Stimulated activated CD8-positive, alpha-beta memory T cell treated with anti-CD3 and anti-CD28 coated beads, Interleukin-4, amount 100 ng/mL, for 4 hours (primary cell): ENCODE results near the gene GRAP.
A peak's percentile ranks its signal among the peaks of the same experiment; 100 is the strongest.

Experiments
- DNase-seq, 2 donors: peaks; one replicate each; pipeline ENCODE4 v3.0.0-alpha.2; 2020; ENCODE audit warnings: low read depth in 2 of 2, low spot score in 1 of 2

The GRAP gene

DNA sequence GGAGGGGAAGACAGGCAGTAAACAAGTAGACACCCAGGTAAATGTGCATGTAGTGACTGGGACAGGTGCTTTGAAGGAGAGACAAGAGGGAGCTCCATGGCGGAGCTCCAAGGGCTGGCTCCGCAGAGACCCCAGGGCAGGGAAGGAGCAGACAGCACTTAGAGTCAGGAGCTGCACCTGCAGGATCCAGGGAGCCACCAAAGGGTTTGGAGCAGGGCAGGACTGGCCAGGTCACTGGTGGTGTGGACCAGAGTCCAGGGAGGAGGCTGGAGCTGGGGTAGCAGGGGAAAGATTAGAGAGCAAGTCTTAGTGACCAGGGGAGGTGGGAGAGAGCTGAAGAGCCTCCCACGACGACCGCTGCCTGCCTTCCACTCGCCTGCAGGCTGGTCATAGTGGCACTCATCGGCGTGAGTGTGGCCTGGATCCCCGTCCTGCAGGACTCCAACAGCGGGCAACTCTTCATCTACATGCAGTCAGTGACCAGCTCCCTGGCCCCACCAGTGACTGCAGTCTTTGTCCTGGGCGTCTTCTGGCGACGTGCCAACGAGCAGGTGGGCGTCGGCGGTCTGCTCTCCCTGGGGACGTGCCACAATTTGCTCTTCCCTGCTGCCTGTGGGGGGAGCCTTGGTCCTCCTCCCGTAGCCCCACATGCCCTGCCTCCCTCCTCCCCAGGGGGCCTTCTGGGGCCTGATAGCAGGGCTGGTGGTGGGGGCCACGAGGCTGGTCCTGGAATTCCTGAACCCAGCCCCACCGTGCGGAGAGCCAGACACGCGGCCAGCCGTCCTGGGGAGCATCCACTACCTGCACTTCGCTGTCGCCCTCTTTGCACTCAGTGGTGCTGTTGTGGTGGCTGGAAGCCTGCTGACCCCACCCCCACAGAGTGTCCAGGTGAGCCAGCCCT, 27.5 kb downstream of the GRAP start:
- DNase-seq, result no peak

DNA sequence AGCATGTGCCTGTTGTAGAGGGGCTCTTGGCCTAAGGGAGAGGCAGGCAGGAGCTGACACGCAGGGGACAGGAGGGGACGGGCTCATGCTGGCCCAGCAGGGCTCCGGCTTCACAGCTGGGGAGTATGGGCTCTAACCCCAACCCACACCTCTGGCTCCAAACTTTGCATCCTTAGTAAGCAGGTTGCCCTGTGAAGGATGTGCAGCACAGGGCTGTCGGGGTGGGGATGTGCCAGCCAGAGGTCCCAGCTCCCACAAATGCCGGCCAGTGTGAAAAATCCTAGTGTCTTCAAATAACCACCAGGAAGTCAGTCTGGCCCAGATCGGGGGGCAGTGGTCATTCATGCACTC, 28.2 kb downstream of the GRAP start:
- no peak for DNase-seq

DNA sequence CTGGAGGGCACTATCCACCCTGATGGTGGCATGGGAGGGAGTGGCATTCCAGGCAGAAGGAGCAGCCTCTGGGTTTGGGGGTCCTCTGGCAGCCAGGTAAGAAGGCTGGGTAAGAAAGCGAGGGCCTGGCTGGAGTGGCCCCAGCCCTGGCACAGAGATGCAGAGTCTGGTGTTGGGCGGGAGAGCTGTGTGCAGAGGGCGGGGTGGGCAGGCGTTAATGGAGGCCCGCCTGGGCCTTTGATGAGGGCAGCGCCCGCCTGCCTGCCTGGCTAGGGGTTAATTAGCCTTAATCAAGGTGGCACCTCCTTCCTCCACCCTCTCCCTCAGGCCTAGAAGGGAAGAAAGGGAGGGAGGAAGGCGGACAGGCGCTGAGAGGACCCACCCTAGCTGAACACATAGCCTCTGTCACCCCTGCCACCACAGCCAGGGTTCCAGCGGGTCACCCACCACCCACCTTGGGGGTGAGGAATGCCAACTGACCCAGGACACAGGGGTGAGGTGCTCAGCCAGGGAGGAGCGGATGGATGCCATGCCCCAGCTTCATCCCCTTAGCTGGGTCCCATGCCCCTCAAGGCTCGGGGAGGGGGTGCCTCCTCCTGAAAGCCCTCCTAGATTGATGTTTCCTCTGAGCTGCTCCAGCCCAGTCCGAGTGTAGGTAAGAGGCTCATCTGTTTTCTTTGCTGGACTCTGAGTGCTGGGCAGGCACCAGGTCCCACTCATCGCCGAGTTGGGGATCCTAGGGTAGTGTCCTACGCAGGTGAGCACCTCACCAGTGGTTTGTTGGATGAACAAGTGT, 28.8 kb downstream of the GRAP start:
- DNase-seq, result no peak

DNA sequence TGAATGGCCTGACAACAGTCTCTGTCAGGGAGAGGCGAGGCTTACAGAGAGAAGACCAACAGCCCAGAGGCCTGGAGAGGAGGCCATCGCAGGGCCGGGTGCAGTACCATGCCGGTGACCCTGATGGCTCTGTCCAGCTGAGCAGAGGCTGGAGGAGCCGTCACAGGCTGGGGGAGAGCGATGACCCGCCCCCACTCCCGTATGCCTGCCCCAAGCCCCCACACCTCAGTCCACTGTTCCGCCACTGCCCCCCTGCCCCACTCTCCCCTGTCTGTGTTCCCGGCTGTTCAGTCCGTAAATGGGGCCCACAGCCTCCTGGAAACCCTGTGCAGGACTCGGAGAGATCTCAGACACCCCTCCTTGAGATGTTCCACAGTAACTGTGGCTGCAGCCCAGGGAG, 29.4 kb downstream of the GRAP start:
- no peak for DNase-seq

DNA sequence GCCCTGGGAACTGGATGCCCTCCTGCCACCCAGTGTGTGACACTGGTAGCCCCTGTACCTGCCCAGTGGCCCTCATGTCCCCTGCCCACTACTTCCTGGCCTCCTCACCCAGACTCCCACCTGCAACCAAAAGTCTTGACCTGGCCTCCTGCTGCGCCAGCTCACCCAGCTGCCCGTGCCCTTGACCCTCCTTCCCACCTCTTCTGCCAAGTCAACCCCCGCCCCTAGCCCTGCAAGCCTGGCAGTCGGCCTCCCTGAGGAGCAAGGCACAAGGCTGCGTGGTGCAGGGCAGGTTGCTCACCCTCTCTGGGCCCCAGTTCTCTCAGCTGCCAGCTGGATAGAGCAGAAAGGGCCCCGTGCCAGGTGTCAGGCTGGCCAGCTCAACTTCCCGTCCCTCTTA, 29.9 kb downstream of the GRAP start:
- no peak for DNase-seq

DNA sequence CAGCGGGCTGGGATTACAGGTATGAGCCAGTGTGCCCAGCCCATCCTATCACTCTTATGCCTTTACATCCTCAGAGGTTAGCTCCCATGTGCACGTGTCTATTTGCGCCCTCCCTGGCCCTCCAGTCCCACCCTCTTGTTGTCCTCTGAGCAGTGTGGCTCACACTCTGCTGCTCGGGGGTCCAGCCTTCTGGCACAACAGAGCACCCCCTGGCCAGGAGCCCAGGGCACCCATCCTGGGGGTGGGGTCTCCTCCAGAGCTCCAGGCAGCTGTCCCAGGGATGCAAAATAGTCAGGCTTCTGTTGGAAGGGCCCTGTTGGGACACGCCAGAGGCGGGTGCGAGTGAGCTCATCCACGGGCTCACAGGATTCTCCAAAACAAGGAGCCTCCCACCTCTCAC, 30.5 kb downstream of the GRAP start:
- no peak for DNase-seq

DNA sequence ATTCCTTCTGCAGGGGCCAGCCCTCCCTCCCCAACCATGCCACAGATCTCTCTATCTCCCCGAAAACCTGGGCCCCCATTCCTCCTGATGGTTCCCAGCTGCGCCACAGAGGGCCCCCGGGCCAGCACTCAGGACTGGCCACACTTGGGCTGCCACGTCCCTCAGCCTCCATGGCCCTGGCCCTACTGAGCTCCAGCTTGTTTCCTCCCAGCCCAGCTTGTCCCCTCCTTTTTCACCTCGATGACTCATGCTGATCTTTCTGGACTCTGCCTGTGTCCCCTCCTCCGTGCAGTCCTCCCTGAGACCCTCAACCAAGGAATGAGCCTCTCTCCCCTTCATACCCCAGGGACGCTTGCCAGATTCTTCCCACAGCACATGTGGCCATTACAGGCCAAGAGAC, 31.3 kb downstream of the GRAP start:
- no peak for DNase-seq

DNA sequence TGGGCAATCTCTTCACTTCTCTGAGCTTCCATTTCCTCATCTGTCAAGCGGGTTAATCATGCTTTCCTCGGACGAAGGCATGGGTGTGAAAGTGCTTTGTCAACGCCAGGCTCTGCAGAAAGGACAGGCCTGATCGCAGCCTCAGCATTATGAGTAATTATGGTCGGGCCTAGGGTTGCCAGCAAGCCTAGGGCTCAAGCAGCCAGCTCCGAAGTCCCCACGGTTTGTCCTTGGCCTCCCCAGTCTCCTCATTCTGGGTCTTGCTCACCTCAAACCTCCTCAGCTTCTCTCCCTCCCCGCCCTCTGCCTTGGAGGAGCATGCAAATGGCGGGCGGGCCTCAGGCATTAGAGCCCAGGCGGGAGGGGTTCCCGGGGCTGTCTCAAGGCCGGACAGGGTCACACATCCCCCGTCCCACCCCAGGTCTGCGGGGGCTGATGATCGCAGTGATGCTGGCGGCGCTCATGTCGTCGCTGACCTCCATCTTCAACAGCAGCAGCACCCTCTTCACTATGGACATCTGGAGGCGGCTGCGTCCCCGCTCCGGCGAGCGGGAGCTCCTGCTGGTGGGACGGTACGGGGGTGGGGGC, 32.0 kb downstream of the GRAP start:
- no peak for DNase-seq

DNA sequence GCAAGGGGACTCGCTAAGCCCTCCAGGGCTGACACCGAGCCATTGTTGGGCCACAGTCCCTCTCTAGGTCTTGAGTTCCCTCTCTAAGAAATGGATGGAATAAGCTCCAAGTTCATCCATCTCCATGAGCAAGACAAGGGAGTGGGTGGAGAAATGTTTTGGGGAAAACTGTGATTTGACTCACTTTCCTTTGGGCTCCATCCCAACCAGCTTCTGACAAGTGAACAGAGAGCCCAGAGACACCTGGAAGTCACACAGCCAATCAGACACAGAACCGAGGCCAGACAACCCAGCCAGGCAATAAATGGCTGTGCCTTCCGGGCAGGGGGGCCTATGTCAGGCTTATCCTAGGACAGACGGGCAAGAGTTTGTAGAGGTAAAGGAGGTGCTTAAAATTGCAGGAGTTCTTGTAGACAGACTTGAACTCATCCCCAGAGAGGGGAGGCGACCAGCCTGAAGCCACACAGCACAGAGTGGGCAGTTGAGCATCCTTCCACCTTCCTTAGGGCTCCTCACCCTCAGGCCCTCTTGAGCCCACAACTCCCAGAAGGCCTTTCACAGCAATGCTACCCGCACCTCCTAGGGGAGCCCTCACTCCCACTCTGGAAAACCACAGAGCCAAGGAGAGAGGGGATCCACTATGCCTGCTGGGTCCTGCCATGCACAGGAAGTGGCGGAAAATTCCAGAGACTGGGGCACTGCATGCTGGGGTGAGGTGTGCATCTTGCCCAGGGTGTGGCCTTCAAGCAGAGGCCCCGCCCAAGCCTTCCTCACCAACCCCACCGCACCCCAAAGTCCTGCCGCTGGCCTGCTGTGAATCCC, 32.7 kb downstream of the GRAP start:
- no peak for DNase-seq

DNA sequence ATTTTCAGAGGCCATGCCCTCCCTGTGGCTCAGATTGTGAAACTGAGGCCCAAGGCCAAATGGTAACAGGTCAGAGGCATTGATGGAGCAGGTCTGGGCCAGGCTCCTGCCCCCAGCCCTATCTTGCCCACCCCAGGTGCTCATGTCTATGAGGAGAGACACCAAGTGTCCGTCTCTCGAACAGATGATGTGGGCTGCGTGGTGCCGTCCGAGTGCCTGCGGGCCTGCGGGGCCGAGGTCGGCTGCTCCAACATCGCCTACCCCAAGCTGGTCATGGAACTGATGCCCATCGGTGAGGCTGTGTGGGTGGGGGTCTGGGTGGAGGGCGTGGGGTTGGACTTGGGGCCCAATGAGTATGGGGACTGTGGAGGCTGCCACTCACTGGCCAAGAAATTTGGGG, 33.5 kb downstream of the GRAP start:
- DNase-seq, result no peak

DNA sequence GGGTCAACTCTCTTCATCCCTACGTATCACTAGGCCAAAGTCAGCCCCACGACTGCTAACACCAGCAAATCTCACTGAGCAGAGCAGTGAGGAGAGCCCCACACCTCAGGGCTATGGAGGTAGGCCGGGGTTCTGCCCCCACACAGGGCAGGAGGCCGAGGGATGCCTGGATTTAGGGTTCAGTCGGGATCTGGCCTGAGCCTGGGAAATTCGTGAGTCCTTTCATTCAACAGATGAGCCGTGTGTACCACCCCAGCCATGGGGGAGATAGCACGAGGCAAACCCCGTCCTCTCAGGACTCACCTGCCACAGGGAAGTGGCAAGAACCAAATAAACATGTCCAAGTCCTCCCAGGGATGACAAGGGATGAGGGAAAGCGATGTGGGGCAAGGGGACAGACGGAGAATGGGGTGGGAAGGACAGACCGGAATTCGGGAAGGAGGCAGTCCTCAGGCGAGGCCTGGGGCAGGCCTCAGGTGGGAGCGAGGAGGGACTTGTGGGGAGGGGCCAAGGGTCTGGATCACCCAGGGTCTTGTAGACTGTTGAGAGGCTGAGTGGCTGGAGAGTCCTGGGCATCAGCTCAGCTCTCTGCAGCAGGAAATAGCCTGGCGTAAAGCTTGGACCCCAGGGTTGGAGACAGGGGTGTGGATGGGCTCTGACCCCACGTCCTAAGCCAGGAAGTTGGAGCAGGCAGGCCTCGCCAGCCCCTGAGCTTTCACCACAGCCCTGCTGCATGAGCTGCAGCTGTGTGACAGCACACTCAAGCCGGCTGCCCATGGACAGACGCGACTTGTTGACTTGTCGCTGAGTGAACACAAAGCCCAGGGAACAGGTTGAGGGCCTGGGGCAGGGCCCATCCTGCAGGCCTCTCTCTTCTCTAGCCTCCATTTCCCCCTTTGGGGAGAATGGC, 34.3 kb downstream of the GRAP start:
- no peak for DNase-seq

DNA sequence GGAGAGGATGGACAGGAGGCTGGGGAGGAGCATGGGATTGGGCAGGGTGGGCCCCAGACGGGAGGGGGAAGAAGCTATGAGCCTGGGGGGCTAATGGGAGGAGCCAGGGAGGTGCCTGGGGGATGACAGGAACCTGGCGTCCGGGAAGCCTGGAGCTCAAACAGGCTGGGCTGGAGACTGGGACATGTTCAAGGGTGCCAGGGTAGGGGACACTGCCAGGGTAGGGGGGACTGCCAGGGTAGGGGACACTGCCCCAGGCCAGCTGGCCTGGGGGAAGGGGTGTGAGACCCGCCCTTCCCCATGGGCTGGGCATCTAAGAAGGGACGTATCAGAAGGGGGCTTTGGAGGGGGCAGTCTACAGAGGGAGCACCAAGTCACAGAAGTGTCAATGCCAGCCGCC, 35.2 kb downstream of the GRAP start:
- no peak for DNase-seq

DNA sequence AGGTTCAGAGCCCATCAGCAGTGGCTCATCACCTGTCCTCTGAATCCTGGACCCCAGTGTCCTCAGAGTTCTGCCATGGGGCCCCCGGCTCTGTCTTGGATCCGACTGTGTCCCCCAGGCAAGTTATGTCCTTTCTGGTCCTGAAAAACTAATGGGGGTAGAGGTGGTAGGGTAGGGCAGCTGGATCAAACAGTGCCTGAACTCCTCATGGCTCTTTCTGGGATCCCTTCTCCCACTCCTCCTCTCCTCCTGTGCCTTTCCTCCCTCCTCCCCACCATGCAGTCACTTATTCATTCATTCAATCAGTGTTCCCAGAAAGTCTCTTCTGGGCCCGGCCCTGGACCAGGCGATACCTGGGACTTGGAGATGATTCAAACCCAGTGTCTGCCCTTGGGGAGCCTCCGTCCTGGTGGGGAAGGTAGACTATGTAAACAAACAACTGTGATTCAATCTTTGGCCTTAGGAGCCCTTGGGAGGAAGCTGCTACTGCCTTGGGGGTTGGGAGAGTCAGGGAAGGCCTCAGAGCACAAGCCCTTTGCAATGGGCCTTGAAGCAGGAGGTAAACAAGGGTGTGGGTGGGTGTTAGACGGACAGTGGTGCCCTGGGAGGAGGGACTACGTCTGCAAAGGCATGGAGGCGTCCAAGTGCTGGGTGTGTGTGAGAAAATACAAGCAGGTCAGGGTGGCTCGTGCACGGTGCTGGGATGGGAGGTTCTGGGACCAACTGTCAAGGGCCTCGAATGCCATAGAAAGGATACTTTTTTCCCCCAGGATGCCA, 35.8 kb downstream of the GRAP start:
- DNase-seq, result no peak

DNA sequence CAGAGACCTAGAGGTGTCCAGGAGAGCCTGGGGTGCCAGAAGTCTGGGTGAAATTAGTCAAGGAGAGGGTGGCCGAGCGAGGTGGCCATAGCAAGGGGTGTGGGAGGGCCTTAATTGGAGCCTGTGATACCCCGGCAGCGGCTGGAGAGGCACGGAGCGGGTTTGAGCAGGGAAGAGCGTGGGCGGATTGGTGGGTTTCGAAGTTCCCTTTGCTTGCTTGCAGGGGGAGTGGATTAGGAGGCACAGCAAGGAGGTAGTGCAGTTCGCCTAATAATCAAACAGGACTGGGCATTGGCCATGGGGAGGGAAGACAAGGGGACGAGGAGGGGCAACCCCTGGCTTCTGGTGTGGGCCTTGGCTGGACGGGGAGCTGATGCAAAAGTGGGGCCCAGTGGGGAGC, 36.8 kb downstream of the GRAP start:
- no peak for DNase-seq

DNA sequence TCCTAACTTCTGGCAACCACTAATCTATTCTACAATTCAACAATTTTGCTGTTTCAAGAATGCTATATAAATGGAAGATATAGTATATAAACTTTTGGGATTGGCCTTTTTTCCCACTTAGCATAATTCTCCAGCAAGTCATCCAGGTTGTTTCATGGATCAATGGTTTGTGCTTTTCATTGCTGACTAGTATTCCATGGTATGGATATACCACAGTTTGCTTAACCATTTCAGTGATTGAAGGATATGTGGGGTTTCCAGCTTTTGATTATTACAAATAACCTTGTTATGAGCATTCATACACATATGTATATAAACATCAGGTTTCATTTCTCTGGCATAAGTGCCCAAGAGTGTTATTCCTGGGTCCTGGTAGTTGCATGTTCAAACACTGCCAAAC, 40.1 kb downstream of the GRAP start:
- no peak for DNase-seq

DNA sequence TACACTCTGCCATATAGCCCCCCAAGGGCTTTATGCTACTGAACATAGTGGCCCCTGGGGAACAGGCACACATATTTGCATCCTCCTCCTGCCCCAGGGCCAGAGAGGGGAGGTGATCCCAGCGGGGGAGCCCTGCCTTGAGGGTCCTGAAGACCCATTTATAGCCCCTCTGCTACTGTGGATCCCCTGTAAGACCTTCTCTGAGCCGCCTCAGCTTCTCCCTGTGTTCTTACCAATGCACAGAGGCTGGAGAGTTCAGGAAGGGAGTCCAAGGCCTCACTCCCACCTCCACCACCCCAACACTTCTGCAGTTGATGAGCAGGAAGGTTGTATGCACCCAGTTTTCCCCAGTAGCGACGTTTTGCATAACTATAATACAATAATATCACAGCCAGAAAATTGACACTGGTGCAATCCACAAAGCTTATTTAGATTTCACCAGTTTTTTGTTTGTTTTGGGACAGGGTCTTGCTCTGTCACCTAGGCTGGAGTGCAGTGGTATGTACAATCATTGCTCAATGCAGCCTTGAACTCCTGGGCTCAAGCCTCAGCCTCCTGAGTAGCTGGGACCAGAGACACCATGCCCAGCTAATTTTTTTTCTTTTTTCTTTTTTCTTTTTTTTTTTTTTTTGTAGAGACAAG, 40.8 kb downstream of the GRAP start:
- no peak for DNase-seq

DNA sequence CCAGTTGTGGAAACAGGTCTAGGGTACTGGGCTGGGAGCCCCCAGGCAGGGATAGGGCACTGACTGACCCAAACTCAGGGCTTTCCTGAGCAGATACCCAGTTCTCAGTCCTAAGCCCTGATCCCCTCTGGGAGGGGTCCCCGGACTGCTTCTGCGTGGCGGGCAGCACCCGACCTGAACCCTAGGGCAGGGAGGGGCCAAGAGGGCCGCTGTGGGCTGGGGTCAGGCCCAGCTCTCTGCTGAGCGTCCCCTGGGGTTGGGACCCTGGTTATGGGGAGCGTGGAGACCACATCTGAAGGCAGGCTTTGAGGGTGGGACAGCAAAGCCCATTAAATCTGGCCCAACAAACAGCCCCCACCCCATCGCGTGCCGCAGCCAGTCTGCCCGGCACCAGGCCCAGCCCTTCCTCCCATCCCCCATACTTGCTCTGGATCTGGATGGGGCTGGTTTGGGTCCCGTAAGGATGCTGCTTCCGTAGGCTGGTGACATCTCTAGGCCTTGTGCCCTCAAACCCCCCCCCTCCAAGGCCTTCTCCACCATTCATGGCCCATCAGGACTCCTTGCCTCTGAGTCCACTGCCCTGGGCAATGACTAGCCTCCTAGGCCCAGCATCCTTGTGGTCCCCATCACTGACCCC, 41.5 kb downstream of the GRAP start:
- no peak for DNase-seq

DNA sequence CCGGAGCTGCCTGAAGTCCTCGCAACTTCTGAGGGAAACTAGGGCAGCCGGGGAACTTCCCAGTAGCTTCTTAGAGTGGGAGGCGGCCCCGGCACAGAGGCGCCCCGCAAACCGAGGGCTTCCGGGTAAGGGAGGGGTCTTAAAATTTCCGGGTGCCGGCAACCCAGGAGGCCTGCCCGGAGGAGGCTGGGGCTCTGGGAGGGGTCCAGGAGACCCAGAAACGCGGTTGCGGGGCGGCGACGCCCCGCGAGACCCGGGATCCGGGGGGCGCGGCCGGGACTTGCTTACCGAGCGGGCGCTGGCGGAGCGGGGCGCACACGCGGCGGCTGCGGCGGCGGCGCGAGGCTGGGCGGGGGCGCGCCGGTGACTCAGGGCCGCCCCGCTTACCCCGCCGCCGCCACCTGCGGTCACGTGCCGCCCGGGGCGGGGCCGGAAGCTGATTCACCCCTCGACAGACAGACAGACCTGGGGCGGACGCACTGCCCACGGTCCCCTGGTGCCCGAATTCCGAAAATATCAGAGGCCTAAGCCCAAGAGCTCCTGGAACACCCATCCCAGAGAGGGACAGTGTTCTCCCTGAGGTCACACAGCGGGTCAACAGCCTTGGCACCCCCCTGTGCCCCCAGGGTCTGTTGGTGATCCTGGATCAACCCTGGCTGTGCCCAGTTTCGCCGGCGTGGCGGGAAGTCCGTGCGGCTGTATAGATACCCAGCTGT, 42.2 kb downstream of the GRAP start, which contains the start of gene FAM83G:
Gene FAM83G (minus strand): TSS at position 344 of the 716 bp plus-strand sequence. CDS start 723 bp downstream, outside the sequence.
- DNase-seq, result peak; percentile 71 to 84
